Left ventricle myocardium superior (tissue), 1 donor: ENCODE measurements around the gene ST3GAL4. TPM values are rescaled to one million over a fixed set of nuclear protein-coding genes. Genes with fewer than 3 reads are reported as not detected.
A peak's percentile ranks its signal among the peaks of the same experiment; 100 is the strongest.
"Not testable (repeated sequence)": the region's sequence is repeated elsewhere in the genome, so short reads cannot be mapped to it uniquely, and the experiment has no call there.

Experiments used
- ATAC-seq: fragments of 200-7000 bp; cut with Tn5 transposase; one replicate; pipeline ENCODE4 v1.9.1; 2020; ENCODE audit warnings: mild to moderate bottlenecking, moderate library complexity
- DNase-seq: peaks from one replicate; pipeline ENCODE4 v3.0.0-alpha.2; 2020
- intact Hi-C: fragments of 100-400 bp; cut with micrococcal nuclease; formaldehyde crosslinking; loops from one replicate; pipeline ENCODE4 v1.11.0; 2022
- total RNA-seq: library from RNA; stranded (reverse); fragmentation: NEBNext Ultra II Directional; extraction: Animal tissue kit (Norgen Biotek cat#: 25700); gene quantifications from one replicate; pipeline ENCODE4 v1.2.1, GENCODE V29; 2021
- donor health status: DM: no; HTN: yes; CAD: no; lungs with severe emphysema.

ST3GAL4 gene
- total RNA-seq, 1 donor from 2014 or later: 45.4 TPM

DNA sequence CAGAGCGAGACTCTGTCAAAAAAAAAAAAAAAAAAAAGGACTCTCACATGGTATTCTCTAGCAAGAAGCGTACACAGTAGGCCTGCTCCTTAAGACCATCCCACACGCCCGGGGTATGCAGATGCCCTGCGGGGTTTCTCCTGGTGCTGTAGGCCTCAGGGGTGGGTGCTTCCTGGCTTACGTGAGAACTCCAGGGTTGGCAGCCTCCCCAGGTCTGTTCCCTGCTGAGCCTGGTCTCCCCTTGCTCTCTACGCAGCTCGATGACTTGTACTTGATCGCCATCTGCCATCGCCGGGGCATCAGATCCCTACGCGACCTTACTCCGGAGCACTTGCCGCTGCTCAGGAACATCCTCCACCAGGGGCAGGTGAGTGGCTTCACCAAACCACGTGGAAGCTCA lies 12.4 kb upstream of the ST3GAL4 start:
- no peak for DNase-seq
- intact Hi-C loops: no loop called here
- no peak for ATAC-seq

DNA sequence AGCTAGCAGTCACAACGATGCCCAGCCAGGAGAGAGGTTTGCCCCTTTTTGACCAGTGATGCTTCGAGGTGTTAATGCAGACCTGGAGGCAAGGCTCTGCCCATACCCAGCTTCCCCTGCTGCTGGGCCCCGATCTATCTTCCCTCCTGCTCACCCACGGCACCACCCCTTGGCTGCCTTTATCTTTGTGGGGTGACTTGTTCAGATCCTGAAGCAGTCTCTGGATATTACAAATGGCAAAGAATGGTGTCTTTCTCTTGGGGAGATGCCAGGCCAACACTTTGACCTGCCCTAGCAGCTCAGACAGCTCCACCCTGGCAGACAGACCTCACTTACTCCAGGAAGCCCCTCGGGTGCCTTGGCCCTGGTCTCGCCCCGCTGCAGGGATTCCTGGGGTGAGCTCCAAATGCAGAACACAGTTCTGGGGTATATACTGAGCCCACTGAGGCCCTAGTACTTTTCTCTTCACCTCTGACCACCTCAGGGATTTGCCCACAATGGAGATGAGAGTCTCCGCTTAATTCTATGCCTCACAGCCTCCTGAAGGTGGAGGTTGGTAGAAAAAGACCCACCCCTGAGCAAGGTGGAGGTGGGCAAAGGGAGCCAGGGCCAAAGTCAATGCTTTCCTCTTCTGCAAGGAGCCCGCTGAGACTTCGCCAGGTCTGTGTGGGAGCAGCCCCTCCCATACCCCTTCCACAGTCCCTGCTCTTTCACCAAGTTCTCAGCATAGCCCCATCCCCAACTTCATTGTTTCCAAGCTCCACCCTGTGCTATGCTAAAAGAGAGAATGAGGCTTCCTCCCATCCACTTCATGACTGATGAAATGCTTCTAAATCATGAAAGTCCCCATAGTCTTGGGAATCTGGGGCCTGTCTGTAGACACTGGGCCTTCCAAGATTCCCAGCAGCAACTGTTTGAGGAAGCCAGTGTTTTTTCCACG lies 11.1 kb upstream of the ST3GAL4 start:
- intact Hi-C loops: no loop called here
- DNase-seq: no peak
- no peak for ATAC-seq

DNA sequence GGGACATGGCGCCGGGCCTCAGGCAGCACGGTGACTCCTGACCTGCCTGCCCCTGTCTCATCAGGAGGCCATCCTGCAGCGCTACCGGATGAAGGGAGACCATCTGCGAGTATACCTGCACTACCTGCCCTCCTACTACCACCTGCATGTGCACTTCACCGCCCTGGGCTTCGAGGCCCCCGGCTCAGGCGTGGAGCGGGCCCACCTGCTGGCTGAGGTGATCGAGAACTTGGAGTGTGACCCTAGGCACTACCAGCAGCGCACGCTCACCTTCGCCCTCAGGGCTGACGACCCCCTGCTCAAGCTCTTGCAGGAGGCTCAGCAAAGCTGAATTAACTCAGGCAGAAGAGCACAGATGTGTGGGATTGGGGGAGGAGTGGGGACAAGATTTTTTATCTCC lies 10.2 kb upstream of the ST3GAL4 start:
- DNase-seq (peak; percentile 31), ATAC-seq (no peak)
- intact Hi-C loops: no loop called here

DNA sequence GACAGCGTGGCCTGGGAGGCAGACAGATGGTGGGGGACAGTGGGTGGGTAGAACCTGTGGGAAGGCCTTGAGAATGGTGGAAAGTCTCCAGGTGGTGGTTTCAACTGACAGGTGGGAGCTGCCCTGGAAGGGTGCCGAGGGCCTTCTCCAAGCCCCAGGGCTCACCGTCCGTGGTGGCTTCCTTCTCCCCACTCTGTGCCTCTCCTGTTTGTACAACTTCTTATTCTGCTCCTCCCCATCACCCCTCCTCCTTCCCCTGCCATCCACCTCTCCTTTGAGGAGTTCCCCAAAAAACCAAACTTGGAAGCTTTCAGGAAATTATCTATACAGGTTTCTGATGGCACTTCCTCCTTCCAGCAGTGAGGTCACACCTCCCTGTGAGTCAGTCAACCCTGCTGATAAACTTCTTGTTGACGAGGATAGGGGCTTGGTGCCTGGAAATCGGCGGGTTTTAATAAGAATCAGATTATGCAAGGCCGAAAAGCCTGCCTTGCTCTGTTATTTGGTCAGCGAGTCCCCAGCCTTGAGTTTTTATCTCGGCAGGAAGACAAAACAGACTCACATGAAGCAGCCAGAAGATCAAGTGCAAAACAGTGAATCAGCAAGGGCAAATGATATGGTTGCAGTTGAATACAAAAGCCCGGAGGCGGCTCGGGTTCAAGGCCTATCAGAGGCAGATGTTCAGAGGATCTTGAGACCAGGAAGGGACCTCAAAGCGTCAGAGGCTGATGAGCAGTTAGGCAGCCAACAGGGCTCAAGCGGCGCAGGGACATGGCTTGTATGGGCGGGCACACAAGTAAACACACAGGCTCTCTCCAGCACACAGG lies 9.5 kb upstream of the ST3GAL4 start:
- intact Hi-C loops: no loop called here
- peak; percentile 62 for ATAC-seq
- peak; percentile 67 for DNase-seq

DNA sequence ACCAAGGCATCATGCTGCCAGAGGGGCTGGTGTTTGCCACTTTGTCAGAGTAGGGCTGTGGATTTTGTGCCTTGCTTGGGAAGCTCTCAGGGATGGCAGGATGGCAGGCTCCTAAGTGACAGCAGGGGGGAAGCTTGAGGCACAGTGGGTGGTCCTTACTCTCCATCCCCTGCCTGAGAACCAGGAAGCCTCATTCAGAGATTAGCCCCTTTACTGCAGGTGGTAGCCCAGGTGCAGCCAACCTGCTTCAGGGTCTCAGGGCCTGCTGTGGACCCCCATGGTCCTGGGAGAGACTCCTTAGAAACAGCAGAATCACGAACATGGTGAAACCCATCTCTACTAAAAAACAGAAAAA lies 8.9 kb upstream of the ST3GAL4 start:
- no peak for ATAC-seq
- intact Hi-C loops: no loop called here
- DNase-seq: no peak

DNA sequence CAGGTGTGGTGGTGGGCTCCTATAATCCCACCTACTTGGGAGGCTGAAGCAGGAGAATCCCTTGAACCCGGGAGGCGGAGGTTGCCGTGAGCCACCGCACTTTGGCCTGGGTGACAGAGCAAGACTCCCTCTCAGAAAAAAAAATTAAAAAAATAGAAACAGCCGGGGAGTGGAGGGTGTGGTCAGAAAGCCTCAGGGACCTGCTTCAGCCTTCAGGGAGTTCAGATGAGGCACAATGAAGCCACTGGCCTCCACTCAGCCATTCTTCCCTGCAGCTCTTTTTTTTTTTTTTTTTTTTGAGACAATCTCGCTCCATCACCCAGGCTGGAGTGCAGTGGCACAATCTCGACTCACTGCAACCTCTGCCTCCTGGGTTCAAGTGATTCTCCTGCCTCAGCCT lies 8.5 kb upstream of the ST3GAL4 start:
- ATAC-seq, DNase-seq, intact Hi-C loops: not testable (repeated sequence)

DNA sequence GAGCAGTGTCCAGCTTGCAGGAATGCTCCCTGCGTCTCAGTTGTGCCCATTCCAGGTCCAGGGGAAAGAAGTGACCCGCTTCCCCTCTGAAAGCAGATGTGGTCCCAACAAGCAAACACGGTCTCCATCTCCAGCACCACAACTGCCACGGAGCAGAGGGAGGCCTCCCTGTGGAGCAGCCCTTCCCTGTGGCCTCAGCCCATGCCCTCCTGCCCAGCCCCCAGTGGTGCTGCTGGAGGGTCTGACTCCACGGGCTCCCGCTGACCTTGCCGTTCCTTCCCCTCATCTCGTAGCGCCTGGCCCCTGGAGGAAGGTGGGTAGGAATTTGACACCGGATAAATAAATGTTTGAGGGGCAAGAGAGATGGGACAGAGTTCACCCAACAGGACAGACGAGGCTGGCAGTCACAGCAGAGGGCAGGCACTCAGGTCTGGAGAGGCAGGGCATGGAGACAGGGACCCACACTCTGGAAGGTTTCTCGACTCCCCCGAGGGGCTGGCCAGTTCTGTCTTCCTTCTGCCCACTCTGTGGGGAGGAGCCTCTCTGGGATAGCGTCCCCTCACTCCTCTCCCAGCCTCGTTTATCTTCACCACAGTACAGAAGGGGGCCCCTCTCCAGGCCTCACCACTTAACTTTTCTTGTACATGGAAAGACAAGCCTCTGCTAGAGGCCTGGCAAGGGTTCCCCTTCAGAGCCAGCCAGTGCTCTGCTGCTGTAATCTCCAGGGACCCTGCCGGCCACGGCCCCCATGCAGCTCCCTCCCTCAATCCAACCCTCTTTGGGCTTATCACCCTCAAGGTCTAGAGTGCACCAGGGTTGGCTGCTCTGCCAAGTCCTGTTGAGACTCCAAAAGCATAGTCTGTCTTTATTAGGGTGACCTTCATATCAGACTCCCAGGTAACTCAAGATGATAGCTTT lies 7.5 kb upstream of the ST3GAL4 start:
- intact Hi-C loops: no loop called here
- peak; percentile 55 for ATAC-seq
- DNase-seq: peak; percentile 18

DNA sequence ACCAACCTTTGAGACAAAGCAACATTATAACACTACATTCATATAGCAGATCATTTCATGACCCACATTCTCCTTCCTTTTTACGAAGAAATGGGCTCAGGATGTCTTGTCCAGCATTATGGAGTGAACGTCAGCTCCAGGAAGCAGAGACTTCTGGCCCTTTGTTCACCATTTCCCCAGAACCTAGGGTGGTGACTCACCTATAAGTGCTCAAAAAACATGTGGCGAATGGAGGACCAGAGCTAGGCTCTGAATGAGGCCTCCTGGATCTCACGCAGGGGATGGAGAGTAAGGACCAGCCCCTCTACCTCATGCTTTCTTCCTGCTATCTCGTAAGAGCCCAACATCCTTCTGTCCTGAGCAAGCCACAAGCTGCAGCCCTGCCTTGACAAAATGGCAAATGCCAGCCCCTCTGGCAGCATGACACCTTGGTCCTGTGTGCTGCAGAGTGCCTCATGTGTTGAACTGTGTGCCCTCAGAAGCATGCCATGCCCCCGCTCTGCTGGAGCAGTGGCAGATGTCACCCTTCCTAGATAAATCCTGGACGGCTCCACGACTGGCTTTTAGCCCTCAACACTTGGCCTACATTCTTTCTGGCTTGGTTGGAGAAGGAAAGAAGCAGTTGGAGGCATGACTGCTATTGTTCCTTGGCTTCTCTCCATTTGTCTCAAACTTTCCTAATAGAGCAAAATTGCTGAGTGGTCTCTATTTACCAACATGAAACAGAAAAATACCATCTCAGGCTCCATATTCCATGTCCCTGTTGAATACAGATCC lies 6.5 kb upstream of the ST3GAL4 start:
- DNase-seq (peak; percentile 77), ATAC-seq (peak; percentile 82)
- intact Hi-C loops: no loop called here

DNA sequence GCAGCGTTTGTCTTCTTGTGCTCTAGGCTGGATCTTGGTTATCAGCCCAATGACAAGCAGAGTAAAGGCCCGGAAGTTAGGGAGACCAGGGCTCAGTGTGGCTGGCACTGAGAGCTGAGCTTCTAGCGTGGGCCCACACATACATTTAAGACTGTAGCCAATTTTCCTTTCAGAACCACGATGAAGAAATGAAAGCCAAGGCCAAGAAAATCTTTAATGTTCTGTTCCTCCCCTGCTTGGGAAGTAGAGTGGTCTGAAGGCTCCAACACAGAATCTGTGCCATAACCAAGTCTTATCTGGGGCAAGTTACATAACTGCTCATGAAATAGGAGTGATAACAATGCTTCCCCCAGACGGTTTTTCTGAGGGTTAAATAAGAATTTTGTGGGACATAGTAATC lies 4.7 kb upstream of the ST3GAL4 start:
- intact Hi-C loops: no loop called here
- ATAC-seq: no peak
- peak; percentile 16 for DNase-seq

DNA sequence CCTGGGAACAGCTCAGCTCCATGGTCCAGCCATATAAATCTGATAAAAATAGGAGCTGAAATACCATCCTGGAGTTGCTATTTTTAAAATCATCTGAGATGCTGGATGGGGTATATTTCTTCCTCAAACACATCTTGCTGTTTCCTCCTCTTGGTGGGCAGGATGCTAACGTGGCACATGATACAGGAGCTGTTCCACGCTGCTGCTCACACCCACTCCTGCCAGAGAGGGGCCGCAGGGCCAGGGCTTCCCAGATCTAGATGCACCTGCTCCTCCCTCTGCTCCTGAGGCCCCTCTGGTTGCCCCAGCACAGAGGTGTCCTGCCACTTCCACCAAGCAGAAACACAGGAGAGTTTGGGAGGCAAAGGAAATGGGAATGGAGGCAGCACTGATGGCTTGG lies 3.3 kb upstream of the ST3GAL4 start:
- peak; percentile 18 for DNase-seq
- ATAC-seq: no peak
- intact Hi-C loops: no loop called here

DNA sequence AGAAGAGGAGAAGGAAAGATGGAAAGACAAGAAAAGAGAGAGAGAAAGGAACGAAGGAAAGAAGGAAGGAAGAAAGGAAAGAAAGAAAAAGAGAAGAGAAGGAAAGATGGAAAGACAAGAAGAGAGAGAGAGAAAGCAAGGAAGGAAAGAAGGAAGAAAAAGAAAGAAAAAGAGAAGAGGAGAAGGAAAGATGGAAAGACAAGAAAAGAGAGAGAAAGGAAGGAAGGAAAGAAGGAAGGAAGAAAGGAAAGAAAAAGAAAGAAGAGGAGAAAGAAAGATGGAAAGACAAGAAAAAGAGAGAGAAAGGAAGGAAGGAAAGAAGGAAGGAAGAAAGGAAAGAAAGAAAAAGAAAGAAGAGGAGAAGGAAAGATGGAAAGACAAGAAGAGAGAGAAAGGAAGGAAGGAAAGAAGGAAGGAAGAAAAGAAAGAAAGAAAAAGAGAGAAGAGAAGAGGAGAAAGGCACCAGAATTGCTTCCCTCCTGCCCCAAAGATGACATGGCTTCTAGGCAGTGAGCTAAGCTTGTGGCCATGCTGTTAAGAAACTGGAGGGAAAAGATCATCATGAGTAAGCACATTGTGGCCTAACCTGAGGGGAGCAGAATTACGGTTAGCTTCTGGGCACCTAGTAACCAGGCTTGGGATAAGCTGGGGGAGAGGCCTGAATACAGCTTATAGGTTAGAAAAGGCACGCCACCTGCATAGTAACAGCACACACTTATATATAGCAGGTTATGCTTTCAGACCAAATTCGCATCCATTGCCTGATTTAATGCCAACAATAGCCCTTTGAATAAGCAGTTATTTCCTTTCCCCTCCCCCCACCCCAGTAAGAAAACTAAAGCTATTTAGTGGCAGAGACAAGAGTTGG lies 2.3 kb upstream of the ST3GAL4 start:
- DNase-seq (no peak), ATAC-seq (no peak)
- intact Hi-C loops: no loop called here

DNA sequence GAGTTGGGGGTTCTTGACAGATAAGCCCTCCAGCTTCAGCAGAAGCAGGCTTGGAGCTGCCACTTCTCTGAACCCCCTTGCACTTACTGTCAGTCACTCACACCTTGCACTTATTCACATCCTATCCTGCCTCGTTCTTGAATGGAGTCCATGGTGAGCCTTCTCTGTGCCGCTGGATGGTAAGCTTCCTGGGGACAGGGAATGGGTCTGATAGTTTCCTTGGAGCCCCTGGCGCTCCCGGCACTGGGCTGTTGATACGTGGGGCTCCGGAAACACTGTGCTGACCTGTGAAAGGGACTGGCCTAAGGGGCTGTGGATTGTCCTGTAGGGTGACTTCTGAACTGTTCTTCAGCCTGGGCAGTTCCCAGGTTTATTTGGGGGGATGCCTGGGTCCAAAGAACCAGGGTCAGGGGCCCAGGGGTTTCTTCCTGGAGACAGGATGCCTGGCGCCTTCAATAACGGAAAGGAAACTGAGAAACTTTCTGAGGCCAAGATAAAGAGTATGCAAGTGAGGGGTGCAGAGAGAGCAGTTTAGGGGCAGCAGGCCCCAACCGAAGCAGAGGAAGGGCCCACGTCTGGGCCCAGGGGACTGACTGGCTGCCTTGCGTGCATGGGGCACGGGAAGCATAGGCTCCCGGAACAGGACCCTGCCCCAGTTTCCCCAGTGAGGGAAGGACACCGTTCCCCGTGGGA lies 709 bp upstream of the ST3GAL4 start:
- intact Hi-C loops: no loop called here
- ATAC-seq: no peak
- DNase-seq: peak; percentile 17

DNA sequence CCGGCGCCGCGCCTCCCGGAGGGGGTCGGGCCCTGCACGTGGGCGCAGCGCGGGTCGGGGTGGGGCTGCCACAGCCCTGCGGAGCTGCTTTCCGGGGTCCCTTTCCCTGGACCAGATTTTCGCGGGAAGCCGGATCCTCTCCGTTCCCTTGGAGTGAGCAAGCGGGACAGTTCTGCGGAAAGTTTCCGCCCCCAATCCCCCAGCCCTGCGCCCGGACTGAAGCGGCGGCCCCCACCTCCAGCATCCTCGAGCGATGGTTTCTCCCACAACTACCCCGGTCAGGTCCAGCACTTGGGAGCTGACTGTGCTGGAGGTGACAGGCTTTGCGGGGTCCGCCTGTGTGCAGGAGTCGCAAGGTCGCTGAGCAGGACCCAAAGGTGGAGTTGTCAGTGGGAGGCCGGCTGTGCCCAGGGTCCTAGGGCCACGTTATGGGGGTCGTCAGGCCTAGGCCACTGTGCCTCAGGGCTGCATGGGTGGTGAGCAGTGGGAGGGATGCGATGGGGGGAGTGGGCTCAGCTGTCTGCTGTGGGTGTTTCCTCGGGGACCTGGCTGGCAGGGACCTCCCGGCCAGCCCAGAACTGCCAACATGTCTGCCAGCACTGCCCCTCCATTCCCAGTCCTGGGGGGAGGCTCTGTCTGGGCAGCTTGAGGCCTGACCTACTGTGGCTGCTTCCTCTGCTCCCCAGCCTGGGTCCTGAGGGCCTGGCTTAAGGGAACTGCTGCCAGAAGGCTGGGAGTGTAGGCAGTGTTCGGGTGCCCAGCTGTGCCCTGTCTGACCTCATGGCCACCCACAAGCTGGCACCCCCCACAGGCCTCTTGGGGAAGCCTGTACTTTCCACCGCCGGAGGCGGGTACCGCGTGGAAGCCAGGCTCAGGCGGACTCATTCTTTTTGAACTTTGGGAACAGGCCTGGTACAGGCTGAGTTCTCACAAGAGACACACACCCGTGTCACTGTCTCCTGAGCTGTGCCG lies 726 bp downstream of the ST3GAL4 start:
- intact Hi-C loops: no loop called here
- ATAC-seq: peak; percentile 31
- DNase-seq: peak; percentile 73

DNA sequence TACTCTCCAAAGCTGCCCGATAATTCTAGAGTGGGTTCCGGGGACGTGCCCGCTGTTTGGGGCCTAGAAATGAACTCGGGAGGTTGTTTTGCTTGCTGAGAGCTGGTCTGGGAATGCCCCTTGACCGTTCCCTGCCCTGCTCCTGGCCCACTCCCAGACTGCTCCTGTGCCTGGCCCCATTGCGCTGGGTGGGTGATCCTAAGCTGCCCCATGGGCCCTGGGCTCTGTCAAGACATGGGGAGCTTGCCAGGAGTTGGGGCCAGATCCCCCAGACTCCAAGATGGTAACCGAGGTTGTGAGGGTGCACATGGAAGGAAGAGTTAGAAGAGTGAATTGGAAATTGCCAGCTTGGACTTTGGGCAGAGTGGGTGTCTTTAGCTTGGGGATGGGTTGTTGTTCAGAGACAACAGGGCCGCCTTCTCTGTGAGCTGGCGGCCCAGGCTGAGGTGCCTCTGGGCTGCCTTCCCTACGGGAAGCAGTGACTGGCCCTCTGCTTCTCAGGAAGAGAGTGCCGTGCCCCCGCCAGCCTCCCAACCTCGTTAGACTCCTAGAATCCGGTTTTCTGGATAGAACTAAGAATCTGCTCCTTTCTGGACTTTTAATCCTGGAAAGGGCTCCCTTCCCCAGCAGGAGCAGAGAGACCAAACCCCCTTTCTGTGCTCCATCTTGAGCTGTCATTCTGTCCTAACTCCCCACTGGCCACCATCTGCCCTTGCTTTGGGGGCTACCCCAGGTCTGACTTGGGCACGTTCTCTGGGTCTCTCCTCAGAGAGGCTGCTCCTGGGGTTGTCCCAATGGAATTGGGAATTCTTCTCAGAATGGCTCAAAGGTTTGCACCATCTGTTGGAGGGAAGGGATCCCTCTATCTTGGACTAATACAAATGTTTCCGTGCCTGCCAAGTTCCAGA lies 1.8 kb downstream of the ST3GAL4 start:
- DNase-seq (peak; percentile 49), ATAC-seq (no peak)
- intact Hi-C loops: no loop called here
